PFSK-1 (cell line): ENCODE measurements around the gene PLB1.

Source experiments
- POLR2AphosphoS5 ChIP-seq: IDR thresholded peaks from 2 replicates; pipeline ENCODE4 v1.6.1; 2012; ENCODE audit warnings: low read depth, mild to moderate bottlenecking, control low read depth, low read length, moderate library complexity
- SIN3A ChIP-seq: IDR thresholded peaks from 2 replicates; pipeline ENCODE4 v1.6.1; 2012; ENCODE audit warnings: mild to moderate bottlenecking, low read length, moderate library complexity, borderline replicate concordance; ENCODE audit not compliant: insufficient read depth
- TAF1 ChIP-seq: IDR thresholded peaks from 2 replicates; pipeline ENCODE4 v1.6.1; 2012; ENCODE audit warnings: low read length, control low read depth, borderline replicate concordance; ENCODE audit not compliant: insufficient read depth

DNA sequence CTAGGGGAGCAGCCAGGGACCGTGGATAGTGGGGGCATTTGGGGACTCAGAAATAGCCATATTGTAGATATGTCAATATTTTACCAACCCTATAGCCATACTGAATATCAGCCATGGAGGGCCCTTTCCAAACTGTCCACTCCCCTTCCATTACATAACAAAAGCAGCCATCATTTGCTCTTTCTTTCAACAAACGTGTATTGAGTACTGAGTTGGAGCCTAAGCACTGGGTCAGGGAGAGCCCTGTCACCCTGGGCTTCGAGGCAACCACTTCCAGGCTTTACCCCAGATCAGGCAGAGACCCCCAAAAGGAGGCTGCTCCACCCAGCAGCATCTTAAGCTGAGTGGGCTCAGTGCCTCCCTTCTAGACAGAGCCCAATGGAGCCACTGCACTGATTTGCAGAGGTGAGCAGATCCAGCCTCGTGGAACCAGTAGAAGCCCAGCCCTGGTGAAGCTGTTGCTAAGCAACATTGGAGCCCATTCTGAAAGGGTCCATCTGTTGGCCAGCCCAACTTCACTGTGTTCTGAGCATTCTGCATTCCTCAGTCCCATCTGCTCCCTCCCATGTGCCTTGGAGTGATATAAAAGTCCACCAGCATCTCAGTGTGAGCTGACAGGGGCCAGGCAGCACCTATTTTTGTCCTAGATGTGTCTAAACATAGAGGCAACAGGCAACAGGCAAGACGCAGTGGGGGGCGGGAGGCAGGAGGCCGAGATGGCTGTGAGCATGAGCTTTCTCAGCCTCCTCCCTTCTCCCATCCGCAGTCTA is 112.1 kb downstream of the PLB1 start:
- TF ChIP-seq POLR2AphosphoS5 (no peak), SIN3A (no peak), TAF1 (no peak)
